ENCODE data around the gene NSF.
"Not testable (repeated sequence)": the region's sequence is repeated elsewhere in the genome, so short reads cannot be mapped to it uniquely, and the experiment has no call there.

The NSF gene

GRCh38 chr17:46787478-46787877, 197.0 kb downstream of the NSF start:
- Mint-ChIP-seq H3K4me3 (no peak overlapping the region), H3K4me1 (peaks cover 6% of the 10 kb centered on the region), H3K36me3 (no peaks in the 10 kb centered on the region), H3K27me3 (peaks cover 44% of the 10 kb centered on the region), H3K27ac (no peak overlapping the region), H3K9me3 (peaks cover 3% of the 10 kb centered on the region)
- no peak for ATAC-seq

- H3K36me3 Mint-ChIP-seq = no peaks in the 10 kb centered on the region
- no peak overlapping the region for H3K27ac Mint-ChIP-seq
- peaks cover 4% of the 10 kb centered on the region for H3K4me1 Mint-ChIP-seq
- H3K27me3 Mint-ChIP-seq = peaks cover 43% of the 10 kb centered on the region
- ATAC-seq = no peak
- H3K4me3 Mint-ChIP-seq = no peak overlapping the region
- H3K9me3 Mint-ChIP-seq = peaks cover 3% of the 10 kb centered on the region
These were observed 197.8 kb downstream of the NSF start for GRCh38 chr17:46788300-46788699.

GRCh38 chr17:46788796-46789195, 198.3 kb downstream of the NSF start:
- Mint-ChIP-seq H3K9me3 (peaks cover 3% of the 10 kb centered on the region), H3K36me3 (no peaks in the 10 kb centered on the region), H3K4me3 (no peak overlapping the region), H3K27me3 (peaks cover 38% of the 10 kb centered on the region), H3K4me1 (peaks cover 4% of the 10 kb centered on the region), H3K27ac (no peak overlapping the region)
- ATAC-seq = no peak

GRCh38 chr17:46789610-46790009, 199.1 kb downstream of the NSF start:
- peaks cover 4% of the 10 kb centered on the region for H3K4me1 Mint-ChIP-seq
- no peak overlapping the region for H3K4me3 Mint-ChIP-seq
- H3K9me3 Mint-ChIP-seq = peaks cover 3% of the 10 kb centered on the region
- no peak overlapping the region for H3K27ac Mint-ChIP-seq
- ATAC-seq = no peak
- H3K27me3 Mint-ChIP-seq = peaks cover 32% of the 10 kb centered on the region
- H3K36me3 Mint-ChIP-seq = no peaks in the 10 kb centered on the region

- Mint-ChIP-seq H3K27ac (no peak overlapping the region), H3K27me3 (peaks cover 36% of the 10 kb centered on the region), H3K36me3 (no peaks in the 10 kb centered on the region), H3K4me3 (no peak overlapping the region), H3K9me3 (peaks cover 3% of the 10 kb centered on the region), H3K4me1 (peaks cover 4% of the 10 kb centered on the region)
- no peak for ATAC-seq
These were observed 199.7 kb downstream of the NSF start for GRCh38 chr17:46790216-46790615.

GRCh38 chr17:46791531-46791930, 201.1 kb downstream of the NSF start:
- no peaks in the 10 kb centered on the region for H3K36me3 Mint-ChIP-seq
- peaks cover 46% of the 10 kb centered on the region for H3K27me3 Mint-ChIP-seq
- no peak for ATAC-seq
- H3K9me3 Mint-ChIP-seq = peaks cover 3% of the 10 kb centered on the region
- peaks cover 4% of the 10 kb centered on the region for H3K4me1 Mint-ChIP-seq
- no peak overlapping the region for H3K4me3 Mint-ChIP-seq
- no peak overlapping the region for H3K27ac Mint-ChIP-seq

GRCh38 chr17:46792071-46792470, 201.6 kb downstream of the NSF start:
- H3K4me3 Mint-ChIP-seq = no peak overlapping the region
- H3K4me1 Mint-ChIP-seq = peaks cover 4% of the 10 kb centered on the region
- no peak overlapping the region for H3K27ac Mint-ChIP-seq
- H3K27me3 Mint-ChIP-seq = peaks cover 50% of the 10 kb centered on the region
- no peaks in the 10 kb centered on the region for H3K36me3 Mint-ChIP-seq
- no peak for ATAC-seq
- peaks cover 3% of the 10 kb centered on the region for H3K9me3 Mint-ChIP-seq

- not testable (repeated sequence) for H3K4me1 Mint-ChIP-seq, H3K9me3 Mint-ChIP-seq, H3K27ac Mint-ChIP-seq, ATAC-seq, H3K4me3 Mint-ChIP-seq, H3K36me3 Mint-ChIP-seq
- peaks cover 54% of the 10 kb centered on the region for H3K27me3 Mint-ChIP-seq
These were observed 202.6 kb downstream of the NSF start for GRCh38 chr17:46793023-46793422.

- Mint-ChIP-seq H3K27ac (no peak overlapping the region), H3K4me3 (no peak overlapping the region), H3K9me3 (peaks cover 3% of the 10 kb centered on the region), H3K27me3 (peaks cover 54% of the 10 kb centered on the region), H3K4me1 (peaks cover 4% of the 10 kb centered on the region), H3K36me3 (no peaks in the 10 kb centered on the region)
- no peak for ATAC-seq
These were observed 203.1 kb downstream of the NSF start for GRCh38 chr17:46793541-46793940.

- Mint-ChIP-seq H3K4me1 (peaks cover 4% of the 10 kb centered on the region), H3K27me3 (peaks cover 47% of the 10 kb centered on the region), H3K36me3 (no peaks in the 10 kb centered on the region), H3K4me3 (no peak overlapping the region), H3K27ac (no peak overlapping the region), H3K9me3 (peaks cover under 1% of the 10 kb centered on the region)
- no peak for ATAC-seq
These were observed 203.8 kb downstream of the NSF start for GRCh38 chr17:46794318-46794717.

GRCh38 chr17:46795379-46795952, 205.0 kb downstream of the NSF start:
- Mint-ChIP-seq H3K4me1 (peaks cover 4% of the 10 kb centered on the region), H3K36me3 (no peaks in the 10 kb centered on the region), H3K4me3 (no peak overlapping the region), H3K9me3 (no peaks in the 10 kb centered on the region), H3K27ac (no peak overlapping the region), H3K27me3 (peaks cover 36% of the 10 kb centered on the region)
- no peak for ATAC-seq

GRCh38 chr17:46796084-46796483, 205.6 kb downstream of the NSF start:
- peaks cover 30% of the 10 kb centered on the region for H3K27me3 Mint-ChIP-seq
- no peaks in the 10 kb centered on the region for H3K4me1 Mint-ChIP-seq
- no peak overlapping the region for H3K27ac Mint-ChIP-seq
- H3K36me3 Mint-ChIP-seq = no peaks in the 10 kb centered on the region
- ATAC-seq = no peak
- H3K9me3 Mint-ChIP-seq = no peaks in the 10 kb centered on the region
- no peak overlapping the region for H3K4me3 Mint-ChIP-seq

GRCh38 chr17:46796524-46796923, 206.1 kb downstream of the NSF start:
- Mint-ChIP-seq H3K9me3 (no peaks in the 10 kb centered on the region), H3K4me3 (no peak overlapping the region), H3K27me3 (peaks cover 25% of the 10 kb centered on the region), H3K27ac (no peak overlapping the region), H3K4me1 (no peaks in the 10 kb centered on the region), H3K36me3 (no peaks in the 10 kb centered on the region)
- no peak for ATAC-seq

- Mint-ChIP-seq H3K9me3 (no peaks in the 10 kb centered on the region), H3K4me1 (no peaks in the 10 kb centered on the region), H3K27me3 (peaks cover 22% of the 10 kb centered on the region), H3K27ac (no peak overlapping the region), H3K36me3 (no peaks in the 10 kb centered on the region), H3K4me3 (no peak overlapping the region)
- ATAC-seq = no peak
These were observed 206.6 kb downstream of the NSF start for GRCh38 chr17:46796956-46797530.

GRCh38 chr17:46800573-46800972, 210.1 kb downstream of the NSF start:
- Mint-ChIP-seq H3K9me3 (peaks cover 3% of the 10 kb centered on the region), H3K27me3 (peaks cover 24% of the 10 kb centered on the region), H3K4me1 (no peaks in the 10 kb centered on the region), H3K4me3 (no peak overlapping the region), H3K27ac (no peak overlapping the region), H3K36me3 (no peaks in the 10 kb centered on the region)
- no peak for ATAC-seq

- H3K4me3 Mint-ChIP-seq = no peak overlapping the region
- no peak for ATAC-seq
- H3K4me1 Mint-ChIP-seq = no peaks in the 10 kb centered on the region
- H3K27ac Mint-ChIP-seq = no peak overlapping the region
- H3K27me3 Mint-ChIP-seq = peaks cover 10% of the 10 kb centered on the region
- H3K9me3 Mint-ChIP-seq = peaks cover 3% of the 10 kb centered on the region
- no peaks in the 10 kb centered on the region for H3K36me3 Mint-ChIP-seq
These were observed 212.3 kb downstream of the NSF start for GRCh38 chr17:46802800-46803199.

All from stimulated activated memory B cell treated with anti-CD40 and anti-IgM and Interleukin-4, amounts not matched to agents 10 μg/mL and 1 μg/mL and 100 μg/mL, for 72 hours (primary cell).